Mammary epithelial cell (primary cell): ENCODE measurements around the gene ABCA12.

Experiments used
- CTCF ChIP-seq, 2 donors: IDR thresholded peaks in 1 of 2; conservative IDR thresholded peaks in 1 of 2; 2 replicates each; pipeline ENCODE4 v1.5.1; 2011 to 2012; ENCODE audit warnings: inconsistent platforms in 2 of 2, low read length in 2 of 2, mild to moderate bottlenecking in 2 of 2, control low read depth in 1 of 2, low read depth in 1 of 2; ENCODE audit not compliant: insufficient read depth in 1 of 2; ENCODE audit errors: extremely low read depth in 1 of 2
- EZH2 ChIP-seq: IDR thresholded peaks from 2 replicates; pipeline ENCODE4 v1.6.1; 2012; ENCODE audit warnings: low read length, inconsistent platforms, borderline replicate concordance

- no peak for TF ChIP-seq EZH2
- no peak for TF ChIP-seq CTCF (conservative IDR thresholded peaks at IDR 0.05 in 1 of 2, IDR thresholded peaks at IDR 0.05 in 1 of 2; ENCODE audit: extremely low read depth in 1 of 2, insufficient read depth in 1 of 2, low read depth in 1 of 2, low read length in 2 of 2)
Observed at GRCh38 chr2:214895469-214895868, 243.0 kb downstream of the ABCA12 start.
